NB4 (cell line): ENCODE measurements around the gene ARHGEF4.

Source experiments
- DNase-seq: peaks from one replicate; pipeline ENCODE4 v3.0.0; 2010; ENCODE audit warnings: low read depth
- H3K4me3 ChIP-seq: one replicate; pipeline ENCODE4 v1.5.1; 2011; ENCODE audit warnings: mild to moderate bottlenecking, low read depth, low read length, moderate library complexity
- MYC ChIP-seq: IDR thresholded peaks from 2 replicates; pipeline ENCODE4 v1.6.1; 2011; ENCODE audit warnings: low read depth, low read length
- POLR2A ChIP-seq: IDR thresholded peaks from 2 replicates; pipeline ENCODE4 v1.6.1; 2011; ENCODE audit warnings: mild to moderate bottlenecking; ENCODE audit not compliant: insufficient read length; ENCODE audit errors: extremely low read depth
- TF ChIP-seq, protein P1 (sequence below): IDR thresholded peaks from 2 replicates; pipeline ENCODE4 v1.6.1; 2011; ENCODE audit warnings: low read depth, low read length
- TF ChIP-seq, protein P2 (sequence below): IDR thresholded peaks from one replicate; pipeline ENCODE4 v1.5.1; 2012; ENCODE audit warnings: low read depth, low read length

ARHGEF4 gene

DNA sequence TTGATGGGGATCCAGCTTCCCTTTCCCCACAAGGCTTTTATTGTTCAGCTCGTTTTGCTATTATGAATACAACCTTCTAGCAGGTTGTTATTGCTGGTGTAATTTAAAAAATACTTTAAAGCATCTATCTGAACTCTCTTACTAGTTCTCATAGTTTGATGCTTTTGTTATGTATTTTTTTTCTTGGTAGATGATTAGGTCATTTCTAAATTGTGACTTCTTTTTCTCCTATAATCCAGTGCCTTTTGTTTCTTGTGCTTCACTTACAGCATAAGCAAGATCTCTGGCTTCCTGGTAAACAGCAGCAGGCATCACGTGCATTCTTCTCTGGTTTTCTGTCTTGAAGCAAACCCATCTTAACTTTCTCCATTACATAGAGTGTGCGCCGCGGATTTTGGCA lies 160.5 kb downstream of the ARHGEF4 start:
- TF ChIP-seq MYC, result no peak
- TF ChIP-seq, protein P1, sequence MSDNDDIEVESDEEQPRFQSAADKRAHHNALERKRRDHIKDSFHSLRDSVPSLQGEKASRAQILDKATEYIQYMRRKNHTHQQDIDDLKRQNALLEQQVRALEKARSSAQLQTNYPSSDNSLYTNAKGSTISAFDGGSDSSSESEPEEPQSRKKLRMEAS, result no peak
- no peak for TF ChIP-seq POLR2A
- TF ChIP-seq, protein P2, sequence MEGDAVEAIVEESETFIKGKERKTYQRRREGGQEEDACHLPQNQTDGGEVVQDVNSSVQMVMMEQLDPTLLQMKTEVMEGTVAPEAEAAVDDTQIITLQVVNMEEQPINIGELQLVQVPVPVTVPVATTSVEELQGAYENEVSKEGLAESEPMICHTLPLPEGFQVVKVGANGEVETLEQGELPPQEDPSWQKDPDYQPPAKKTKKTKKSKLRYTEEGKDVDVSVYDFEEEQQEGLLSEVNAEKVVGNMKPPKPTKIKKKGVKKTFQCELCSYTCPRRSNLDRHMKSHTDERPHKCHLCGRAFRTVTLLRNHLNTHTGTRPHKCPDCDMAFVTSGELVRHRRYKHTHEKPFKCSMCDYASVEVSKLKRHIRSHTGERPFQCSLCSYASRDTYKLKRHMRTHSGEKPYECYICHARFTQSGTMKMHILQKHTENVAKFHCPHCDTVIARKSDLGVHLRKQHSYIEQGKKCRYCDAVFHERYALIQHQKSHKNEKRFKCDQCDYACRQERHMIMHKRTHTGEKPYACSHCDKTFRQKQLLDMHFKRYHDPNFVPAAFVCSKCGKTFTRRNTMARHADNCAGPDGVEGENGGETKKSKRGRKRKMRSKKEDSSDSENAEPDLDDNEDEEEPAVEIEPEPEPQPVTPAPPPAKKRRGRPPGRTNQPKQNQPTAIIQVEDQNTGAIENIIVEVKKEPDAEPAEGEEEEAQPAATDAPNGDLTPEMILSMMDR, result no peak
- DNase-seq, result no peak
- no peak overlapping the region for H3K4me3 ChIP-seq

DNA sequence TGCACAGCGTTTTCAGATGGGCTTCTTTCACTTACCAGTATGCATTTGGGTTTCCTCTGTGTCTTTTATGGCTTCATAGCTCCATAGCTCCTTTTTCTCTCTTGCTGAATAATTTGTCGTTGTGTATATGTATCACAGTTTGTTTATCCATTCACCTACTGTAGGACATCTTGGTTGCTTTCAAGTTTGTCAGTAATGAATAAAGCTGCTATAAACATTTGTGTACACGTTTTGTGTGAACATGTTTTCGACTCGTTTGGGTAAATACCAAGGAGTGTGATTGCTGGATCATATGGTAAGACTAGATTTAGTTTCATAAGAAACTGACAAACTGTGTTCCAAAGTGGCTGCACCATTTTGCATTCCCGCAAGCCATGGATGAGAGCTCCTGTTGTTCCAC lies 161.8 kb downstream of the ARHGEF4 start:
- no peak overlapping the region for H3K4me3 ChIP-seq
- DNase-seq, result no peak
- TF ChIP-seq POLR2A (no peak), MYC (no peak)
- TF ChIP-seq, protein P1, result no peak
- TF ChIP-seq, protein P2, result no peak

DNA sequence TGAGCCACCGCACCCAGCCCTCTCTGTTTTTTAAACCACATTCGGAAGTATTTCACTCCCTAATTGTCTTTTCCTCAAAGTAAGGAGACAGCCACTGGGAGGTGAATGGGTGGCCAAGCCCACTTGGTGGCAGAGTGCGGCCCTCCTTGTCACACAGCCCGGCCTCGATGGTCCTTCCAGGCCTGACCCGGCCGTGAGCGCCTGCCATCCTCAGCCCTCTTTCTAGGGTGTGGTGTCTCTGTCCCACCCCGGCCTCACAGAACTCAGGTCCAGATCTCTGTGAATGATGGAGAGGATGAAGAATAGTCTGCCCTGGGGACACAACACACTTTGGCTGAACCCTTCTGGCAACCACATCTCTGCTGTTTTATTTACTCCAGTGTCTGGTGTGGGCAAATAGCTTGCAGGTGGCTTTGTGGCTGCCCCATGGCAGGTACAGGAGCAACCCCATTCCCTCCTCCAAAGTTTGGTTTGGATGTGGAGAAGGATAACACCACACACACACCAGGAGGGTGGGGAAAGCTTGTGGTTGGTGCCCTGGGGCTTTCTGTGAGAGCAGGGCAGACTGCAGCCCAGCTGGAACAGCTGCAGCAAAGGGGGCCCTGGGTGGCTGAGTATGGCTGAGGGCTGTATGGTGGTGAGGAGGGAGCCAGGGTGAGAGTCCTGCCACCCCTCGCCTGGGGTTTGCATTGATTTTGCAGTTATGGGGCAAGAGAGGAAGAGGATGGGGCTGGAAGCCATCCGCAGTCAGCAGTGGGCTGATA lies 167.9 kb downstream of the ARHGEF4 start:
- TF ChIP-seq, protein P1, result no peak
- TF ChIP-seq POLR2A (no peak), MYC (no peak)
- TF ChIP-seq, protein P2, result no peak
- no peak for DNase-seq
- H3K4me3 ChIP-seq, result no peak overlapping the region

DNA sequence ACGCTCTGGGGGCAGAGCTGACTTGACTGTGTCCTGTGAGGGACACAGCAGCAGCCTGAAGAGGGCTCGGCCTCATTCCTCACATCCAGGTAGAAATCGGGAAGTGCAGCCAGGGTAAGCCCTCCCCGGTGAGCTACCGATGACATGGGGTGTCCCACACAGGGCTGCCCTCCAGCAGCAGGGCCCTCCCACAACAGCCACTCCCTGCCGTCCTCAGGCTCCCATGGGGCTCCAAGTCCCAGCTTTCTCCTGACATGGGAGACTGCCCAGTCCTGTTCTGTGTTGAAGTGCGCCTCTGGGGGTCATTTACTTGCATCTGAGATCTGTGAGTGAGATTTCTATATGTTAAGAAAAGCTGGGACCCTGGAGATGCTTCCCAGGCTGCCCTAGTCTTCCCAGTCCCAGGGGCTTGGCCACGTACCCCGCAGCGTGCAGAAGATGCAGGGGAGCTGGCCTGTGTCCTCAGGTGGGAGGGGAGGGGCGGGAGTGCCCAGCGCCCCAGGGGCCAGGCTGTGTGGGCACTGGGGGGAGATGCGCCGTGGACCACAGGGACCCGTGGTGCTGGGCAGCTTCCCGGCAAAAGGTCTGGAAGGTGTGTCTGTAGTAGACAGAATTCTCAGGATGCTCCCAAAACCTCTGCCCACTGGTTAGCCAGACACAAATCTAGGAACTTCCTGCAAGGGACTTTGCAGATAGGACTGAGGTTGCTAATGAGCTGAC lies 168.7 kb downstream of the ARHGEF4 start:
- no peak overlapping the region for H3K4me3 ChIP-seq

DNA sequence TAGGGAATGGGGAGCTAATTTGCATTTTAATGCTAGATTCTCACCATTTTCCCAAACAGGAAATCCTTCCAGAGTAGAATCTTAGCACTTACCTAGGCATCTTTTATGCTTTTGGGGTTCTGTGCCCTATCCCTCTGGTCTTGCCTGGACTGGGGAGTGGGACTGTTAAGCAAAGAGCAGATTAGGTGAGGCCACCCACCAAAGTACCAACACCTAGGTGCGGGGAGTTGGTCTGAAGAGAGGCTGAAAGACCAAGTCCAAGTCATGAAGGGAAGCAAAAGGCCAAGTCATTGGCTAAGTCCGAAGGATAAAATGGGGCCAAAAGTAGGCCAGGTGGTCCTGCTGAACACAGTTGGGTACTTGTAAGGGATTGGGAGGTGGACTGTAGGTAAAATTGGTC lies 169.8 kb downstream of the ARHGEF4 start:
- no peak overlapping the region for H3K4me3 ChIP-seq
- TF ChIP-seq, protein P2, result no peak
- DNase-seq, result no peak

More for the DNA sequence above, 168.7 kb downstream of the ARHGEF4 start:
- TF ChIP-seq MYC (no peak), POLR2A (no peak)
- TF ChIP-seq, protein P2, result no peak
- TF ChIP-seq, protein P1, result no peak
- no peak for DNase-seq
